ENCODE results near the gene ANXA4.

The ANXA4 gene

DNA sequence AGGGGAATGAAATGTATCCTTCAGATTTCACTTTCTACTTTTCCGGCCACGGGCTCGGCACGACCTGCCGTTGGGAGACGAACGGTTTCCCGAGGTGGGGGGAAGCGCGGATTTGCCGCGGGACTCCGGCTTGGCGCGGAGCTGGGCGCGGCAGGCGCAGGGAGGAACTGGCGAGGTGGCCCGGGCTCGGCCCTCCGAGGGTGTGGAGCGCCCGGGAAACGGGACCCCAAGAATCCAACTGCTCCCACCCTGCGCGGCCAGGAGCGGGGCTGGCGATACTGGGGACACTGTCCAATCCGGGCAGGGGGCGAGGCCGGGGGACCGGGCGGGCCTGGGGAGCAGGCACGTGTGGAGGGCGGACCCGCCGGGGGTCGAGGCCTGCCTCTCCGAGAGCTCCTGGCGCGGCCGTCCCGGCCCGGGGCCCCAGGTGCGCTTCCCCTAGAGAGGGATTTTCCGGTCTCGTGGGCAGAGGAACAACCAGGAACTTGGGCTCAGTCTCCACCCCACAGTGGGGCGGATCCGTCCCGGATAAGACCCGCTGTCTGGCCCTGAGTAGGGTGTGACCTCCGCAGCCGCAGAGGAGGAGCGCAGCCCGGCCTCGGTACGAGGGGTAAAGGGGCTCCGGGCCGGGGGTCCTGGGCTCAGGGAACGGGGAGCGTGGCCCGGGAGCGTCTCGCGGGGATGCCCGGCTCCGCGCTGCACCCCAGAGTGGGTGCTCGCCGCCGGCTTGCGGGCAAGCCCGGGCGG is at the start of gene ANXA4:
ANXA4 (plus strand) TSS at position 560 of the 747 bp plus-strand sequence. CDS start 39,432 bp downstream, outside the sequence.
- DNase-seq (ENCODE audit: low read depth): peak; percentile 51

DNA sequence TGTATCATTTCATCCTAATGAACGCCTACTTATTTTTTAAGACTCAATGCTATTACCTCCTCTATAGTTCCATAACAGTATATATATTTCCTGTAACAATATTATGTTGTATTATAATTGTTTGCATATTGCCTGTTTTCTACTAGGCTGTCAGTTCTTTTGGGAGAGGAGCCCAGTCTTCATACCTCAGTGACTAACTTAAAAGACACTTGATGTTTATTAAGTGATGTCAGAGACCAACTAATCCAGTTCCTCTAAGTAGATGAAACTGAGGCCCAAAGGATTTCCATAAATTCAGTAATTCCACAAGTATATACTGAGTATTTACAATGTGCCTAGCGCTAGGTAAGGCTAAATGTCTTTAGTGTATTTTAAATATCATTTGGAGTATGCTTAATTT is 49.5 kb upstream of the ANXA4 start:
- DNase-seq (ENCODE audit: low read depth): no peak

- peak; percentile 50 for DNase-seq (ENCODE audit: low read depth)
Measured at GRCh38 chr2:69693059-69693774, 48.7 kb upstream of the ANXA4 start.

DNA sequence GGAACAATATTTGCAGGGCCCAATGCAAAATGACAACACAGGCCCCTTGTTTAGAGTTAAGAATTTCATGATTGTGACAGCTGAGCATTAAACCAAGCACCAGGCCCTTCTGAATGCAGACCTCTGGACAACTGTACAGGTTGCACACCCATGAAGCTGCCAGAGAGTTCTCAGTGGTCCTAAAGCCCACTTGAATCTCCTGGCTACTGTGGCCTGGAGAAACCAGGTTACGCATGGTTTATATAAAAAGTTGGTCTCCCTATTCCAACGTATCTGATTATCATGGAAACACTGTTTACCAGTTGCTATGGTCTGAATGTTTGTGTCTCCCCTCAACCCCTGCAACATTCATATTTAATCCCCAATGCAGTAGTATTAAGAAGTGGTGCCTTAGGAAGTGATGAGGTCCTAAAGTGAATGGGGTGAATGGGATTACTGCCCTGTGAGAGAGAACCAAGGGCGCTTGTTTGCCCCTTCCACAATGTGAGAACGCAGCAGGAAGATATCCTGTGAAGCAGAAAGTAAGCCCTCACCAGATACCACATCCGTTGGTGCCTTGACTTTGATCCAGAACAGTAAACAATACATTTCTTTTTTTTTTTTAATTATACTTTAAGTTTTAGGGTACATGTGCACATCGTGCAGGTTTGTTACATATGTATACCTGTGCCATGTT is 48.0 kb upstream of the ANXA4 start:
- peak; percentile 44 for DNase-seq (ENCODE audit: low read depth)

- no peak for DNase-seq (ENCODE audit: low read depth)
Measured at GRCh38 chr2:69694894-69695849, 46.8 kb upstream of the ANXA4 start.

- no peak for DNase-seq (ENCODE audit: low read depth)
Measured at GRCh38 chr2:69695850-69696216, 46.1 kb upstream of the ANXA4 start.

GRCh38 chr2:69700381-69700780 is 41.6 kb upstream of the ANXA4 start:
- DNase-seq (ENCODE audit: low read depth): no peak

- no peak for DNase-seq (ENCODE audit: low read depth)
Measured at GRCh38 chr2:69701100-69701945, 40.6 kb upstream of the ANXA4 start.

- DNase-seq (ENCODE audit: low read depth): no peak
Measured at GRCh38 chr2:69703189-69703588, 38.7 kb upstream of the ANXA4 start.

DNA sequence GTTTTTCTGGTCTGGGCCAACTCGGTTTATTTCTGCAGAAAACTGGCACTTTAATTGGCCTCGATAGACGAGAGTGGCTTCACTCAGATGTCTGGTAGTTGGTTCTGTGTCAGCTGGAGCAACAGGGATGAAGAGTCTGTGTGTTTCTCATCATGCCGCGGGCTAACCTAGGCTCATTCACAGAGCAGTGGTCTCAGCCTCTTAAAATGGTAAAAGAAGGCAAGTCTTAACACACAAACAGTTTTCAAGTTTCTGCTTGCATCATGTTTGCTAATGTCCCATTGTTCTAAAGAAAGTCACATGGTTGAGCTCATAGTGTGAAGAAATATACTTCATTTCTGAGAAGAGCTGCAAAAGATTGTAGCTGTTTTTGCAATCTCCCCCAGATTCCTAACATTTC is 37.5 kb upstream of the ANXA4 start:
- DNase-seq (ENCODE audit: low read depth): no peak

GRCh38 chr2:69709290-69709689 is 32.6 kb upstream of the ANXA4 start:
- DNase-seq (ENCODE audit: low read depth): no peak

- no peak for DNase-seq (ENCODE audit: low read depth)
Measured at GRCh38 chr2:69711971-69712370, 30.0 kb upstream of the ANXA4 start.

DNA sequence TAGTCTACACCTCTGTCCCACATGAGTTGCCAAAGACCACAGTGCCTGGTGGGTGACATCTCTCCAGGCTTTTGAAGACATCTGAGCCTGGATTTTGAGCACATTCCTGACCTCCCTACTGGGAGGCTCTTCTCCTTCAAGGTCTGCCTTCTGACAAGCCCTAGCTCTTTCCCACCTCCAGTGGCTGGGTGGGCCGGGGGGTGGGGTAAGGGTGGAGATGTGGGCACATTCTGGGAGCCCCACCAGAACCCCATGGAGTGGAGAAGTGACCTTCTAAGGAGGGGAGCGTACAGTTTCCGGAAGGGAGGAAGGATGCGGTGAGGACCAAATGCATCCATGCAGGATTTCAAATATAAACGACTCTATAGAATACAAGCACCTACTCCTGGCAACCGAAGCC is 27.9 kb upstream of the ANXA4 start:
- no peak for DNase-seq (ENCODE audit: low read depth)

DNA sequence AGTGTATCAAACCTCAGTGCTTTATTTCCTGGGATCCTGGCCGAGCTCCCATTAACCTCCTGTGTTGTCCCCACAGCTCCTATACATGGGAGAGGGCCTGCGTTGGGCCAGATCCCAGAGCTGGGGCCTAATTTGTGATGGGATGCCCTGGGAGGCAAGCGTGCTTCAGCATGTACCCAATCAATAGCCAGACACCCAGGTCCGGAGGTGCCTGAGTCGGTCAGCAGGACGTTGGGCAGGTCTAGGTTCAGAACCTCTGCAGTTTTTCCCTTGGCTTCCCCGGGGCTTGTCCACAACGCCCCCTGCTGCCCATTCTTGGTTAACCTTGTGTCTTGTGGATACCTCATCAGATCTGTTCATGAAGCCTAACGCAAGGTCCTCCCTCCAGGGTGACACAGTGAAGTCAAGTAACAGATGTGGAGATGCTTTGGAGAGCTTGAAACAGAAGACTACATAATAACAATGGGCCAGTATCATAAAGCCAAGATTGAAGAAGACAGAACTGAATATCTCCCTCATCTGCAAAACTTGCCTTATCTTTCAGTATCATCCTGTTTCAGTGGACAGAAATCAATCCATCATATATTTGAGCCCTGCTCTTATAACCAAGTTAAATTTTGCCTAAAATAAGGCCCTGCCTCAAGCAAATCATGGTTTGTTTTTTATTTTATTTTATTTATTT is 27.3 kb upstream of the ANXA4 start:
- DNase-seq (ENCODE audit: low read depth): peak; percentile 59

GRCh38 chr2:69715964-69716363 is 26.0 kb upstream of the ANXA4 start:
- DNase-seq (ENCODE audit: low read depth): no peak

- DNase-seq (ENCODE audit: low read depth): no peak
Measured at GRCh38 chr2:69716555-69717120, 25.3 kb upstream of the ANXA4 start.

DNA sequence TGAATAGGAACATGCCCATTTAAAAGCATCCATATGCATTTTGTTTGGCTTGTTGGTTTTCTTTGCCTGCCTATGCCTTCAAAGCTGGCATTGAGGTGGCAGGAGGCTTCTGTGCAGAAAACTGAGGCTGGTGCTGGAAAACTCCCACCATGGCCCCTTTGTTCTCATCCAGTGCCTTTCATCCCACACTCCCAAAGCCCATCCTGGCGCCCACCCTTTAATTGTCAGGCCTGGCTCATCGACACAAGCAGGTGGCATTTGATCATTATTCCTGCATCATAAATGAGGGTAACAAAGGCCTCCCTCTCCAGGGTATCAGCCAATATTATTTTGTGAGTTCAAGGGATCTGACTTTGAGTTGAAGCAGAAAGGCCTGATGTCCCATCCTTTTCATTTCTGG is 24.7 kb upstream of the ANXA4 start:
- no peak for DNase-seq (ENCODE audit: low read depth)

DNA sequence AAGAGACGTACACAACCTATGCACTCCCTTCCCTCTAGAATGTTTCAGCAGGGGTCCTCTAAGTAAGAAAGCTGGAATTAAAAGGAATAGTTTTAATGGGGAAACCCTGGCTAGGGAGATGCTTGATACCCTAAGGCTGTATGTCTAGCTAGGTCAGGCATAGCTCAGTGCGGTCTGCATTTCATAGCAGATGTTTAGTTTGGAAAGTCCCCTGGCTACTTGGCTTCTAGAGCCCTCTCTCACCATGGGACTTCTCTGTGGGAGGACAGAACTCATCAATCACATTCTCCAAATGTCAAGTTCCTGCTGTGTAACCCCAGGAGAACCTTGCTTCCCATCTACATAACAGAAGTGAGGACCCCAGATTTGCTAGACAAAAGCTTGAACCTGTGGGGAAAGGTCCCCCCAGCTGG is 24.1 kb upstream of the ANXA4 start:
- no peak for DNase-seq (ENCODE audit: low read depth)

DNA sequence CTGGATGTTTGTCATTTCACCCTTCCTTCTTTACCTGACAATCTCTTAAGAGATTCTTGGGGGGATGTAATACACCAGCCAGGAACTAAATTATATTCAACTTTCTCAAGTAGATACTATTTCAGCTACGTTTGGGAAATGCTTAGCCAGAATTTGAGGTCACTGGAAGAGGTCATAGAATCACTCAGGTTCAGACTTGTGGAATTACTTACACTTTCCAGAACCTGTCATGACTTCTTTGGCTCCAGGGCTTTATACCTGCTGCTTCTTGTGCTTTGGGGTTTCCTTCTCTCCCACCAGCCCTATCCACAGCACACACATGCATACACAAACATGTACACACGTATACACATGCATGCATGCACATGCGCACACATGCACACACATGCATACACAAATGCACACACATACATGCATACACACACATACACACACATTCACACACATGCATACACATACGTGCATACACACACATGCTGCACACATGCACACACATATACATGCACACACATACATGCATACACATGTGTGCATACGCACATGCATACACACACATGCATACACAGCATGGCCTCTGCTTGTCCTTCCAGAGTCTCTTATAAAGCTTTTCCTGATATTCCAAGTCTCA is 23.5 kb upstream of the ANXA4 start:
- no peak for DNase-seq (ENCODE audit: low read depth)

GRCh38 chr2:69720404-69720803 is 21.5 kb upstream of the ANXA4 start:
- no peak for DNase-seq (ENCODE audit: low read depth)

Measured in T-helper 22 cell (primary cell).